Fibroblast of lung (primary cell): ENCODE data around the gene TFDP2. TPM values are rescaled to one million over a fixed set of nuclear protein-coding genes. Genes with fewer than 3 reads are reported as not detected.
A peak's percentile ranks its signal among the peaks of the same experiment; 100 is the strongest.

ENCODE experiments used
- DNase-seq, 2 donors: peaks; one replicate each; pipeline versions ENCODE4 v3.0.0 to v3.0.0-alpha.2; 2010; ENCODE audit warnings: low read depth in 2 of 2
- H2AFZ ChIP-seq: 2 replicates; pipeline ENCODE4 v1.5.1; 2012; ENCODE audit warnings: low read length, control low read depth, inconsistent platforms
- H3K27ac ChIP-seq: 2 replicates; pipeline ENCODE4 v1.5.1; 2011; ENCODE audit warnings: low read length, control low read depth; ENCODE audit not compliant: insufficient read depth
- H3K27me3 ChIP-seq: 2 replicates; pipeline ENCODE4 v1.5.1; 2011; ENCODE audit warnings: mild to moderate bottlenecking, low read length; ENCODE audit not compliant: control insufficient read depth, insufficient read depth
- H3K36me3 ChIP-seq: 2 replicates; pipeline ENCODE4 v1.5.1; 2011; ENCODE audit warnings: low read length; ENCODE audit not compliant: control insufficient read depth, insufficient read depth
- H3K4me1 ChIP-seq: 2 replicates; pipeline ENCODE4 v1.5.1; 2011; ENCODE audit warnings: low read length; ENCODE audit not compliant: control insufficient read depth, insufficient read depth; ENCODE audit errors: extremely low read depth
- H3K4me2 ChIP-seq: 2 replicates; pipeline ENCODE4 v1.5.1; 2011; ENCODE audit warnings: low read length, control low read depth; ENCODE audit not compliant: insufficient read depth; ENCODE audit errors: extremely low read depth
- H3K4me3 ChIP-seq, 4 experiments: fragments of 200-600 bp in 1 of 4; sonication (generic) in 1 of 4; replicated peaks in 1 of 4; 2 replicates each; pipeline ENCODE4 v1.5.1; 2011 to 2016; ENCODE audit warnings: low read length in 4 of 4, low read depth in 3 of 4, mild to moderate bottlenecking in 3 of 4, control low read depth in 2 of 4, inconsistent platforms in 1 of 4, mixed read lengths in 1 of 4; ENCODE audit not compliant: insufficient read depth in 1 of 4; ENCODE audit errors: control extremely low read depth in 1 of 4
- H3K79me2 ChIP-seq: 2 replicates; pipeline ENCODE4 v1.5.1; 2012; ENCODE audit warnings: mild to moderate bottlenecking, low read length, inconsistent platforms; ENCODE audit not compliant: control insufficient read depth, insufficient read depth
- H3K9ac ChIP-seq: 2 replicates; pipeline ENCODE4 v1.5.1; 2011; ENCODE audit warnings: mild to moderate bottlenecking, low read length, control low read depth; ENCODE audit not compliant: insufficient read depth
- H3K9me3 ChIP-seq: 2 replicates; pipeline ENCODE4 v1.5.1; 2012; ENCODE audit warnings: low read depth, low read length; ENCODE audit not compliant: control insufficient read depth, insufficient read depth
- H4K20me1 ChIP-seq: 2 replicates; pipeline ENCODE4 v1.5.1; 2011; ENCODE audit warnings: low read length; ENCODE audit not compliant: control insufficient read depth, insufficient read depth; ENCODE audit errors: extremely low read depth
- CTCF ChIP-seq, 2 donors: IDR thresholded peaks in 1 of 2; conservative IDR thresholded peaks in 1 of 2; 1 replicate in 1 of 2; 2 replicates in 1 of 2; pipeline ENCODE4 v1.5.1; 2011 to 2012; ENCODE audit warnings: low read length in 2 of 2, control low read depth in 1 of 2, inconsistent platforms in 1 of 2, low read depth in 1 of 2, mild to moderate bottlenecking in 1 of 2
- EZH2 ChIP-seq: IDR thresholded peaks from 2 replicates; pipeline ENCODE4 v1.5.1; 2012; ENCODE audit warnings: low read length, control low read depth, mild to moderate bottlenecking; ENCODE audit errors: missing control alignments
- polyA plus RNA-seq, 2 donors: library from polyadenylated mRNA; depleted of rRNA in 1 of 2; stranded (reverse) in 1 of 2; unstranded in 1 of 2; fragments of >200 nt; gene quantifications; 2 replicates each; pipeline ENCODE4 v1.2.1, GENCODE V29; 2011 to 2012; ENCODE audit warnings: missing spikeins in 1 of 2
- total RNA-seq: library from RNA; depleted of rRNA; stranded (reverse); fragments of >200 nt; gene quantifications from 2 replicates; pipeline ENCODE4 v1.2.1, GENCODE V29; 2014

TFDP2 gene
- total and polyA plus RNA-seq, 2 donors (not counting 1 experiment from before 2014, with no cell fraction given) = 25.1 to 83.7 TPM

GRCh38 chr3:142027735-142028134 is 121.6 kb downstream of the TFDP2 start:
- H3K9ac ChIP-seq = peak overlapping the region; percentile 1
- H3K4me2 ChIP-seq = peak overlapping the region; percentile 98
- no peaks in the 10 kb centered on the region for H3K4me1 ChIP-seq
- peak overlapping the region; percentile 63 for H2AFZ ChIP-seq
- no peaks in the 10 kb centered on the region for H3K9me3 ChIP-seq
- no peaks in the 10 kb centered on the region for H3K27me3 ChIP-seq
- no peaks in the 10 kb centered on the region for H3K36me3 ChIP-seq
- H4K20me1 ChIP-seq = no peaks in the 10 kb centered on the region
- peak overlapping the region; percentile 39 to 95 (median 71) for H3K4me3 ChIP-seq
- no peaks in the 10 kb centered on the region for H3K79me2 ChIP-seq
- DNase-seq = peak; percentile 19 to 58
- TF ChIP-seq CTCF (conservative IDR thresholded peaks at IDR 0.05 in 1 of 2, IDR thresholded peaks at IDR 0.05 in 1 of 2; ENCODE audit: low read depth in 1 of 2, low read length in 2 of 2) (no peak), EZH2 (no peak)
- no peak overlapping the region for H3K27ac ChIP-seq

GRCh38 chr3:142027300-142027699 is 122.0 kb downstream of the TFDP2 start:
- peak; percentile 18 for DNase-seq
- Histone ChIP-seq H3K9me3 (no peaks in the 10 kb centered on the region), H3K4me1 (no peaks in the 10 kb centered on the region), H3K9ac (no peak overlapping the region), H4K20me1 (no peaks in the 10 kb centered on the region), H3K36me3 (no peaks in the 10 kb centered on the region), H3K4me2 (peak overlapping the region; percentile 98), H2AFZ (peak overlapping the region; percentile 63), H3K27ac (no peak overlapping the region), H3K27me3 (no peaks in the 10 kb centered on the region), H3K79me2 (no peaks in the 10 kb centered on the region), H3K4me3 (peak overlapping the region; percentile 39 to 95 (median 71))
- TF ChIP-seq CTCF (conservative IDR thresholded peaks at IDR 0.05 in 1 of 2, IDR thresholded peaks at IDR 0.05 in 1 of 2; ENCODE audit: low read depth in 1 of 2, low read length in 2 of 2) = no peak

- no peak overlapping the region for H3K4me3 ChIP-seq
- no peaks in the 10 kb centered on the region for H3K4me1 ChIP-seq
Measured at GRCh38 chr3:142026333-142026732, 123.0 kb downstream of the TFDP2 start.

More at GRCh38 chr3:142026333-142026732, 123.0 kb downstream of the TFDP2 start:
- DNase-seq = no peak
- no peak for TF ChIP-seq CTCF (conservative IDR thresholded peaks at IDR 0.05 in 1 of 2, IDR thresholded peaks at IDR 0.05 in 1 of 2; ENCODE audit: low read depth in 1 of 2, low read length in 2 of 2)
- no peak for TF ChIP-seq EZH2
- Histone ChIP-seq H3K36me3 (no peaks in the 10 kb centered on the region), H3K27me3 (no peaks in the 10 kb centered on the region), H3K9ac (no peak overlapping the region), H3K79me2 (no peaks in the 10 kb centered on the region), H3K27ac (no peak overlapping the region), H3K9me3 (no peaks in the 10 kb centered on the region), H3K4me2 (no peak overlapping the region), H4K20me1 (no peaks in the 10 kb centered on the region), H2AFZ (no peak overlapping the region)
